ENCODE data around the gene ACSF3.
"Not testable (repeated sequence)": the region's sequence is repeated elsewhere in the genome, so short reads cannot be mapped to it uniquely, and the experiment has no call there.

ACSF3 gene

GRCh38 chr16:89090669-89091426, 2.8 kb upstream of the ACSF3 start:
- DNase-seq (ENCODE audit: low read depth, low spot score) = no peak
- TF ChIP-seq, protein P1, sequence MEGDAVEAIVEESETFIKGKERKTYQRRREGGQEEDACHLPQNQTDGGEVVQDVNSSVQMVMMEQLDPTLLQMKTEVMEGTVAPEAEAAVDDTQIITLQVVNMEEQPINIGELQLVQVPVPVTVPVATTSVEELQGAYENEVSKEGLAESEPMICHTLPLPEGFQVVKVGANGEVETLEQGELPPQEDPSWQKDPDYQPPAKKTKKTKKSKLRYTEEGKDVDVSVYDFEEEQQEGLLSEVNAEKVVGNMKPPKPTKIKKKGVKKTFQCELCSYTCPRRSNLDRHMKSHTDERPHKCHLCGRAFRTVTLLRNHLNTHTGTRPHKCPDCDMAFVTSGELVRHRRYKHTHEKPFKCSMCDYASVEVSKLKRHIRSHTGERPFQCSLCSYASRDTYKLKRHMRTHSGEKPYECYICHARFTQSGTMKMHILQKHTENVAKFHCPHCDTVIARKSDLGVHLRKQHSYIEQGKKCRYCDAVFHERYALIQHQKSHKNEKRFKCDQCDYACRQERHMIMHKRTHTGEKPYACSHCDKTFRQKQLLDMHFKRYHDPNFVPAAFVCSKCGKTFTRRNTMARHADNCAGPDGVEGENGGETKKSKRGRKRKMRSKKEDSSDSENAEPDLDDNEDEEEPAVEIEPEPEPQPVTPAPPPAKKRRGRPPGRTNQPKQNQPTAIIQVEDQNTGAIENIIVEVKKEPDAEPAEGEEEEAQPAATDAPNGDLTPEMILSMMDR (IDR thresholded peaks at IDR 0.05; ENCODE audit: insufficient read depth, low read length, missing control alignments) = no peak
- no peak overlapping the region for H3K4me3 ChIP-seq (ENCODE audit: low read depth, low read length)
- CTCF ChIA-PET = no interaction called here
- POLR2A ChIA-PET = no interaction called here

GRCh38 chr16:89092013-89092412, 1.6 kb upstream of the ACSF3 start:
- no peak overlapping the region for H3K4me3 ChIP-seq (ENCODE audit: low read depth, low read length)
- TF ChIP-seq, protein P1 (IDR thresholded peaks at IDR 0.05; ENCODE audit: insufficient read depth, low read length, missing control alignments) = no peak
- ChIA-PET CTCF (interaction anchor here (0.9 kb wide), 1 partner anchor 36 kb away, joined by 3 read pairs; no protein-coding TSS in a partner anchor), POLR2A (no interaction called here)
- no peak for DNase-seq (ENCODE audit: low read depth, low spot score)

DNA sequence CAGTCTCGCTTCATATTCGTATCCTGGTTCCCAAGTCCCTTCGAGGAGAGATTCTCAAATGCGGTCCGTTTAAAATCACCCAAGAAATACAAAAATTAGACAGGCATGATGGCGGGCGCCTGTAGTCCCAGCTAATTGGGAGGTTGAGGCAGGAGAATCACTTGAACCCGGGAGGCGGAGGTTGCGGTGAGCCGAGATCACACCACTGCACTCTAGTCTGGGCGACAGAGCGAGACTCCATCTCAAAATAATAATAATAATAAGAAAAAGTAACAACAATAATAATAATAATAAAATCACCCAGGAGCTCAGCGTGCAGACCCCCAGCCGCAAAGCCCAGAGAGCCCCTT, 425 bp upstream of the ACSF3 start:
- CTCF ChIA-PET = interaction anchor here (1.0 to 1.1 kb wide), 2 partner anchors 125 to 236 kb away, joined by 3 read pairs; partner anchors contain the start of gene ZNF778
- H3K4me3 ChIP-seq (ENCODE audit: low read depth, low read length) = peak overlapping the region; percentile 71
- not testable (repeated sequence) for DNase-seq (ENCODE audit: low read depth, low spot score)
- POLR2A ChIA-PET = interaction anchor here (1.0 to 1.3 kb wide), 2 partner anchors 12 to 281 kb away, joined by 3 read pairs; partner anchors contain the start of gene APRT

DNA sequence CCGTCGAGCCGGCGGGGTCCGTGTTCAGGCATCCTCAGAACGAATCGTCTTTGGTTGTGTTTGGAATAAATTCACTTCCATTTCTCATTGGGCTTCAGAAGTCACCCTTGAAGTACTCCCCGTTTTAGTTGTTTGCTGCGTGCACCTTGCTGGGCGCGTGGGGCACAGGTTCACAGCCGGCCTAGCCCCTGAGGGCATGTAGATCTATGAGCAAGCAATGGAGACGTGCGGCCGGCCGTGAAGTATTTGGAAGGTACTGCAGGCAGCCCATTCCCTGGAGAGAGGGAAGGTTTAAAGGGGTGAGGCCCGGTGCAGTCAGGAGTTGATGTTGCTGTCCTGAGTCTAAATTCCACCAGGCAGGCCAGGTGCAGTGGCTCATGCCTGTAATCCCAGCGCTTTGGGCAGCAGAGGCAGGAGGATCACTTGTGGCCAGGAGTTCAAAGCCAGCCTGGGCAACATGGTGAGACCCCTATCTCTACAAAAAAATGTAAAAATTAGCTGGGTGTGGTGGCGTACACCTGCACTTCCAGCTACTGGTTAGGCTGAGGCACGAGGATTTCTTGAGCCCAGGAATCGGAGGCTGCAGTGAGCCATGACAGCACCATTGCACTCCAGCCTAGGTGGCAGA, 714 bp downstream of the ACSF3 start:
- ChIA-PET POLR2A (interaction anchor here (1.0 to 1.3 kb wide), 2 partner anchors 11 to 283 kb away, joined by 3 read pairs; partner anchors contain the start of gene APRT), CTCF (no interaction called here)
- no peak for DNase-seq (ENCODE audit: low read depth, low spot score)
- peak overlapping the region; percentile 71 for H3K4me3 ChIP-seq (ENCODE audit: low read depth, low read length)
- TF ChIP-seq, protein P1 (IDR thresholded peaks at IDR 0.05; ENCODE audit: insufficient read depth, low read length, missing control alignments) = no peak

GRCh38 chr16:89094880-89095258, 1.2 kb downstream of the ACSF3 start:
- TF ChIP-seq, protein P1 (IDR thresholded peaks at IDR 0.05; ENCODE audit: insufficient read depth, low read length, missing control alignments) = no peak
- peak overlapping the region; percentile 71 for H3K4me3 ChIP-seq (ENCODE audit: low read depth, low read length)
- CTCF ChIA-PET = no interaction called here
- no peak for DNase-seq (ENCODE audit: low read depth, low spot score)
- POLR2A ChIA-PET = no interaction called here

- CTCF ChIA-PET = no interaction called here
- TF ChIP-seq, protein P1 (IDR thresholded peaks at IDR 0.05; ENCODE audit: insufficient read depth, low read length, missing control alignments) = no peak
- no peak for DNase-seq (ENCODE audit: low read depth, low spot score)
- no peak overlapping the region; the same call in 1 of the 2 replicates for H3K4me3 ChIP-seq (ENCODE audit: low read depth, low read length)
- POLR2A ChIA-PET = interaction anchor here (0.6 kb wide), 1 partner anchor 171 kb away, joined by 3 read pairs; no protein-coding TSS in a partner anchor
Measured at GRCh38 chr16:89095491-89095951, 1.9 kb downstream of the ACSF3 start.

Data from AG04449 (cell line).